SH-SY5Y (cell line): ENCODE results near the gene ABCA7.

ENCODE experiments used
- GATA2 ChIP-seq: IDR thresholded peaks from 2 replicates; pipeline ENCODE4 v1.6.1; 2011; ENCODE audit warnings: mild to moderate bottlenecking, low read depth, low read length
- GATA3 ChIP-seq: IDR thresholded peaks from 2 replicates; pipeline ENCODE4 v1.6.1; 2011; ENCODE audit warnings: low read depth, mild to moderate bottlenecking, low read length, moderate library complexity

GRCh38 chr19:1106841-1107660 lies 67.1 kb downstream of the ABCA7 start:
- no peak for TF ChIP-seq GATA2
- TF ChIP-seq GATA3, result no peak
